T-helper 1 cell treated with Interleukin-12 subunit alpha and Interleukin-12 subunit beta and Interleukin-4 antibody, amounts not matched to agents 30 μg/mL and 1 μg/mL, for 36 hours (primary cell): ENCODE results near the gene GSTA2.
"Not testable (repeated sequence)": the region's sequence is repeated elsewhere in the genome, so short reads cannot be mapped to it uniquely, and the experiment has no call there.

Source experiments
- H3K27ac Mint-ChIP-seq: one replicate; pipeline ENCODE4 v1.8.0; 2021; ENCODE audit warnings: mild to moderate bottlenecking, mixed read lengths
- H3K27me3 Mint-ChIP-seq: one replicate; pipeline ENCODE4 v1.8.0; 2021; ENCODE audit warnings: low read depth, mixed read lengths
- H3K36me3 Mint-ChIP-seq: one replicate; pipeline ENCODE4 v1.8.0; 2021; ENCODE audit warnings: low read depth, mixed read lengths
- H3K4me1 Mint-ChIP-seq: one replicate; pipeline ENCODE4 v1.8.0; 2021; ENCODE audit warnings: low read depth, mixed read lengths
- H3K4me3 Mint-ChIP-seq: one replicate; pipeline ENCODE4 v1.8.0; 2021; ENCODE audit warnings: mild to moderate bottlenecking, moderate library complexity, mixed read lengths
- H3K9me3 Mint-ChIP-seq: one replicate; pipeline ENCODE4 v1.8.0; 2021; ENCODE audit warnings: mixed read lengths

GSTA2 gene

DNA sequence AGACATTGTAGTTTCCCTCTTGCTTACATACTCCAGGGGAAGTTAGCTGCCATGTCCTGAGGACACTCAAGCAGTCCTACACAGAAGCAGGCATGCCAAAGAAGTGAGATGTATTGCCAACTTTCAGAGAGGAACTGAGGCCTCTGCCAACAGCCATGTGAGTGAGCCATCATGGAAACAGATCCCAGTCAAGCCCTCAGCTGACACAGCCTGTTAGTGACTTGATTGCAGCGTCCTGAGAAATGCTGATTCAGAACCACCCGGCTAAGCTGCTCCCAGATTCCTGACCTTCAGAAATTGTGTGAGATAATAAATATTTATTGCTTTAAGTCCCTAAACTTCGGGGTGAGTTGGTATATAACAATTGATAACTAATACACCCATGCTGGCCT lies 38.1 kb downstream of the GSTA2 start:
- no peaks in the 10 kb centered on the region for H3K9me3 Mint-ChIP-seq
- no peaks in the 10 kb centered on the region for H3K4me1 Mint-ChIP-seq
- no peak overlapping the region for H3K27ac Mint-ChIP-seq
- H3K36me3 Mint-ChIP-seq, result no peaks in the 10 kb centered on the region
- peaks cover 4% of the 10 kb centered on the region for H3K27me3 Mint-ChIP-seq
- no peak overlapping the region for H3K4me3 Mint-ChIP-seq

DNA sequence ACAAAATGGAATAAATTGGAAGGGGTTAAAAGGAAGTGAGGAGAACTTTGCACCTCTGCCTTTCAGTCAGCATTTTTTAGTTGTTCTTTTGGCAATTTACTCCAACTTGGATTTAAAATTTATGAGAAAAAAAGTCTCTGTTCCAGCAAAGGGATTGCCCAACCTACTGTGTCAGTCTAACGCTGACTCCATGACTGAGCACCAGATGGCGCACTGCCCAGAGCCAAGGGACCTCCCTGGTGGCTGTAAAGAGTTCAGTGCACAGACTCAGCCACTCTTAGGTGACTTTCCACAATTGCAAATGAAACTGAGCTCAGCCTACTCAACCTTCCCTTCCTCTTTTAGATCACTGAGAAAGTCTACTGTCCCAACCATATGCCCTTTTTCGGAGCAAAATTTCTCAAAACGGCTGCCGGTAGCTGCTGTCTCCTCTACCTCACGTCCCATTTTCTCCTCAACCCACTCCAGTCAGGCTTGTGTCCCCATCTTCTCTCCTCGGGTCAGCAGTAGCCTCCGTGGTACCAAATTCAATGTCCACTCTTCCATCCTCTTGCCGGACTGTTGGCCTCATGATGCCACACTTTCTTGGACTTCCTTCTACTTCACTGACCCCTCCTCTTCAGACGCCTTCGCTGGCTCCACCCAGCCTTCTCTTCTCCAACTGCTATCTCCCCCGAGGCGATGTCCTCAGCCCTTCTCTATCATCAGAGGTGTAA lies 38.7 kb downstream of the GSTA2 start:
- Mint-ChIP-seq H3K4me1 (no peaks in the 10 kb centered on the region), H3K27ac (no peak overlapping the region), H3K4me3 (no peak overlapping the region), H3K36me3 (no peaks in the 10 kb centered on the region), H3K9me3 (no peaks in the 10 kb centered on the region), H3K27me3 (peaks cover 4% of the 10 kb centered on the region)

DNA sequence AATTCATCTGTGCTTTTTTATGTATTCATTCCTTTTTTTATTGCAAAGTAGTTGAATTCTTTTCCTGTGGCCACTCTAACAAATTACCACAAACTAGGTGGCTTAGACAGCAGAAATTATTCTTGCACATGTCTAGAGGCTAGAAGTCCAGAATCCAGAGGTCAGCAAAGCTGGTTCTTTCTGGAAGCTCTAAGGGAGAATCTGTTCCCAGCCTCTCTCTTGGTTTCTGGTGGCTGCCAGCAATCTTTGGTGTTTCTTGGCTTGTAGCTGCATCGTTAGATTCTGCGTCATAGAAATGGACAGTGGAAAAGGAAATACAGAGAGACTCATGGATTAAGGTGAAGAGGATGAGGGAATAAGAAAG lies 39.3 kb downstream of the GSTA2 start:
- H3K4me3 Mint-ChIP-seq, result no peak overlapping the region
- no peak overlapping the region for H3K27ac Mint-ChIP-seq
- no peaks in the 10 kb centered on the region for H3K9me3 Mint-ChIP-seq
- H3K27me3 Mint-ChIP-seq, result peaks cover 4% of the 10 kb centered on the region
- no peaks in the 10 kb centered on the region for H3K4me1 Mint-ChIP-seq
- no peaks in the 10 kb centered on the region for H3K36me3 Mint-ChIP-seq

DNA sequence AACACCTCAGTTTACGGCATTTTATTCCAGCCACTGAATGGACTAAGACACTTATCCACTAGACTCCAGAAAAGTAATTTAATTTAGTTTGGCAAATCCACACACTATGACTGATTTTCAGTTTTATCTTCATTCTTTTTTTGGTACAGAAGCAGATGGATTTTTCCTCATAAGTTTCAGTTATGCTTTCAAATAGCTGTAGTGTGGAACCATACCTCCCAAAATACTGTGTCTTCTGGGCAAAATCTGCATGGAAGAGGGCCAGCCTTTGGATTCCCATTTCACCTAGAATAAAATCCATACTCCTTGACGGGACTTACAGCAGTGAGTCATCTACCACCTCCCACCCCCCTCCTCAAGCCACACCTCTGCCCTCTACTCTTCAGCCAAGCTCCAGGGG lies 43.0 kb downstream of the GSTA2 start:
- no peaks in the 10 kb centered on the region for H3K36me3 Mint-ChIP-seq

DNA sequence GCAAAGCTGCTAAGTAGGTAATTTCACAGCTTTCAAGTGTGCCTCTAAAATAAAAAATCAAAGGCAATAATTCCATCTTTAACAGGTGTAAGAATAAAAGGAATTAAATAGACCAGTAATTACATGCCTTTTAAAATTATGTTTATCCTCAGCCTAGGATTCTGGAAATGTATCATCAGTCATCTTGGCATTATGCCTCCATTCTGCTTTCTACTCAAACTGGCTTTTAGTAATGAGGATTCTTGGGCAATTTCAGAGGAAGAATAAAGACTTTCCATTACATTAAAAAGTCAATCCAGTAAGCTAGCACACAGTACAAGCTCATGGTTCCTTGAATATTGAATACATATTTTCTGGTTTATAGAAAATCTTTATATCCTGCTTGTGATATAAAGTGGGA lies 44.7 kb downstream of the GSTA2 start:
- no peak overlapping the region for H3K4me3 Mint-ChIP-seq
- no peak overlapping the region for H3K27ac Mint-ChIP-seq
- H3K36me3 Mint-ChIP-seq, result no peaks in the 10 kb centered on the region
- H3K4me1 Mint-ChIP-seq, result no peaks in the 10 kb centered on the region
- peaks cover 7% of the 10 kb centered on the region for H3K27me3 Mint-ChIP-seq
- no peaks in the 10 kb centered on the region for H3K9me3 Mint-ChIP-seq

More for the DNA sequence above, 43.0 kb downstream of the GSTA2 start:
- no peak overlapping the region for H3K4me3 Mint-ChIP-seq
- H3K9me3 Mint-ChIP-seq, result no peaks in the 10 kb centered on the region
- H3K27me3 Mint-ChIP-seq, result peaks cover 7% of the 10 kb centered on the region
- no peak overlapping the region for H3K27ac Mint-ChIP-seq
- H3K4me1 Mint-ChIP-seq, result no peaks in the 10 kb centered on the region

DNA sequence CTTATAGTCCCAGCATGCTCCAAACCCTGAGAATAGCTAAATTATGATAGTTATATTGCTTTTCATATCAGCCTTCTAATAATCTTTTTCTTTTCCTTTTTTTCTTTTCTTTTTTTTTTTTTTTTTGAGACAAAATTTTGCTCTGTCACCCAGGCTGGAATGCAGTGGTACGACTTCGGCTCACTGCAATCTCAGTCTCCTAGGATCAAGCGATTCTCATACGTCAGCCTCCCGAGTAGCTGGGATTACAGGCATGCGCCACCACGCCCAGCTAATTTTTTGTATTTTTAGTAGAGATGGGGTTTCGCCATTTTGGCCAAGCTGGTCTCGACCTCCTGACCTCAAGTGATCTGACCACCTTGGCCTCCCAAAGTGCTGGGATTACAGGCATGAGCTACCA lies 48.5 kb downstream of the GSTA2 start:
- H3K4me1 Mint-ChIP-seq, H3K36me3 Mint-ChIP-seq, H3K4me3 Mint-ChIP-seq, H3K27ac Mint-ChIP-seq, H3K27me3 Mint-ChIP-seq, H3K9me3 Mint-ChIP-seq: not testable (repeated sequence)

DNA sequence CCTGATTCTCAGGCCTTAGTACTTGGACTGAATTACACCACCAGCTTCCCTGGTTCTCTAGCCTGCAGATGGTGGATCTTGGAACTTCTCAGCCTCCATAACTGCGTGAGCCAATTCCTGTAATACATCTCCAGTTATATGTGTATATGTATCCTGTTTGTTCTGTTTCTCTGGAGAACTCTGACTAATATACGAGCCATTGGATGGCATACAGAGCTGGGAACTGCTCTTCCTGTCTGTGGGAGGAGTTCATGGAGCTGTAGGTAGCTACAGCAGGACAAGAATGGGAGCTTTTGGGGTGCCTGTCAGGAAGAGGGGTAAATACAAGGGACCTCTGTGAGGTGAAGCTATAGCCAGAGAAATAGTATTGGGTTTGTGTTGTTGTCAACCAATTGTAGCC lies 51.1 kb downstream of the GSTA2 start:
- no peak overlapping the region for H3K27ac Mint-ChIP-seq
- H3K4me1 Mint-ChIP-seq, result no peaks in the 10 kb centered on the region
- peaks cover 3% of the 10 kb centered on the region for H3K27me3 Mint-ChIP-seq
- peaks cover 3% of the 10 kb centered on the region for H3K9me3 Mint-ChIP-seq
- no peaks in the 10 kb centered on the region for H3K36me3 Mint-ChIP-seq
- no peak overlapping the region for H3K4me3 Mint-ChIP-seq

DNA sequence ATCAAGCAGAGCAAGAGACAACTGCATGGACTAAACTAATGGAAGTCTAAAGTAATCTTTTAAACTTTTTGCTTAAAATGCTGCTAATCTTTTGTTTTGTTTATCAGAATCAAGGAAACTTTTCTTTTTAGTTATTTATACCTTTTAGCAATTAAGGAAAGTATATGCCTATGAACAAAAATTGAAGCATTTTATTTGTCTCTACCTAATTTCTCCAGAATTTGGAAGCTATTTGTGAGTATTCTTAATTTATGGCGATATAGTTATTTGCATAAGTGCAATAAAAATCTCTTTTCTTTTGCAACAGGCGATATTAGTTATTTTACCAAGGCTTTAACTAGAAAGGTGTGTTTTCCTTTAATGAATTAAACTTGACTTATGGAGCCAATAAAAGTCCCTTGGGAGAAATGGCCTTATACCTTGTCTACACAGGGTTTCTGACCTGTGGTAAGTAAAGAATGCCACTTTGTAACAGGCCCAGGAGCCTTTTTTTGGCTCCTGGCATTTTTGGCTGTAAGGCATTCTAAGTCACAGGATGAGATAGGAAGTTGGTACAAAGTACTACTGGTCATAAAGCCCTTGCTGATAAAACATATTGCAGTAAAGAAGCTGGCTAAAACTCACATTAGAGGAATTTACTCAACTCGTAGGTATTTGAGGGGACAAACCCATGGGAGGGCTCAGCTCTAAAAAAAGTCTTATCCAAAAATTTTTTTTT lies 55.2 kb downstream of the GSTA2 start:
- peaks cover 3% of the 10 kb centered on the region for H3K9me3 Mint-ChIP-seq
- no peak overlapping the region for H3K4me3 Mint-ChIP-seq
- H3K27ac Mint-ChIP-seq, result no peak overlapping the region
- peaks cover 6% of the 10 kb centered on the region for H3K27me3 Mint-ChIP-seq
- no peaks in the 10 kb centered on the region for H3K36me3 Mint-ChIP-seq
- no peaks in the 10 kb centered on the region for H3K4me1 Mint-ChIP-seq

DNA sequence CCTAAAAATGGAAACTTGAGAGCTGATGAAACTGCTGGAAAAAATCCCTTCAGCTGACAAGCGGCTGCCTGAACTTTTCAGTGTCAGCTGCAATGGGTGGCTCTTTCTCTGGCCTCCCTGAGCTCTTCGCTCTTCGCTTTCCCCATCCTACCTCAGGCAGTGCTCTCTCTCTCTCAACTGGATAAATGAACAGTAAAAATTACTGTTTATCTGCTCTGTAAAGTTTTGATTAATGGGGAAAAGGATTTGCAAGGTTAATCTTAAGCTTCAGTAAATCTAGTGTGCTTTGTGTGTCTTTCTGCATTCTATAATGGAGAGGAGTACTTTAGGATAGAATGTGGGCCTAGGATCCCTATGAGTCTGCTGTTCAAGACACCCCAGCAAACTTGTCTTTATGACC lies 57.3 kb downstream of the GSTA2 start:
- Mint-ChIP-seq H3K9me3 (peaks cover 3% of the 10 kb centered on the region), H3K36me3 (no peaks in the 10 kb centered on the region), H3K27ac (no peak overlapping the region), H3K4me1 (no peaks in the 10 kb centered on the region), H3K4me3 (no peak overlapping the region), H3K27me3 (peaks cover 9% of the 10 kb centered on the region)

DNA sequence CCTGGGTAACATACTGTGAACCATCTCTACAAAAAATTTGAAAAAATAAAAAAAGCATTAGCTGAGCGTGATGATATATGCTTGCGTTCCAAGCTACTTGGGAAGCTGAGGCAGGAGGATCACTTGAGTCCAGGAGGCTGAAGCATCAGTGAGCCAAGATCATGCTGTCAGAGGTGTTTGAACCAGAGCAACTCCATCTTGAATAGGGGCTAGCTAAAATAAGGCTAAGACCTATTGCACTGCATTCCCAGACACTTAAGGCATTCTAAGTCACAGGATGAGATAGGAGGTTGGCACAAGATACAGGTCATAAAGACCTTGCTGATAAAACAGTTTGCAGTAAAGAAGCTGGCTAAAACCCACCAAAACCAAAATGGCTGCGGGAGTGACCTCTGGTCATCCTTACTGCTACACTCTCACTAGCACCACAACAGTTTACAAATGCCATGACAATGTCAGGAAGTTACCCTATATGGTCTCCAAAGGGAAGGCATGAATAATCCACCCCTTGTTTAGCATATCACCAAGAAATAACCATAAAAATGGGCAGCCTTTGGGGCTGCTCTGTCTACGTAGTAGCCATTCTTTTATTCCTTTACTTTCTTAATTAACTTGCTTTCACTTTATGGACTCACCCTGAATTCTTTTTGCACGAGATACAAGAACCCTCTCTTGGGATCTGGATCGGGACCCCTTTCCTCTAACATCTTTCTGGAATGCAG lies 58.3 kb downstream of the GSTA2 start:
- not testable (repeated sequence) for H3K9me3 Mint-ChIP-seq, H3K4me1 Mint-ChIP-seq, H3K4me3 Mint-ChIP-seq, H3K36me3 Mint-ChIP-seq, H3K27ac Mint-ChIP-seq
- peaks cover 12% of the 10 kb centered on the region for H3K27me3 Mint-ChIP-seq

DNA sequence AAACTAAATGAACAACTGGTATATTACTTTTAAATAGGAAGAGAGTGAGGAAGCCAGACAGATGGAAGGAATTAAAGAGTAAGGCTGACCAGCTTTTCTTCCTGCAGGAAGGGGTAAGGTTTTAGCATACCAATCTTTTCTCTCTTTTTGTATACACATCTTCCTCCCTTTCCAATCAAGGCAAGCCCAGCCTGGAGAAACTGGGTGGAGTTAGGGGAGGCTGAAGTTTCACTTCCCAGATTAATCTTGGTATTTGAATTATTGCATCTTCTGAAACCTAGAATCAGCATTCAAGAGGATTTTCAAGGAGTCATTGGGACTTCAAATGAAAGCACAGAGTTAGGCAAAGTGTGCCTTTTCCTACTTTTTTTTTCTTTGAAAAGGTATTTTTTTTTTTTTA lies 59.2 kb downstream of the GSTA2 start:
- no peaks in the 10 kb centered on the region for H3K4me1 Mint-ChIP-seq
- no peak overlapping the region for H3K4me3 Mint-ChIP-seq

More for the DNA sequence above, 59.2 kb downstream of the GSTA2 start:
- Mint-ChIP-seq H3K27me3 (peaks cover 12% of the 10 kb centered on the region), H3K27ac (no peak overlapping the region), H3K9me3 (peaks cover 3% of the 10 kb centered on the region), H3K36me3 (no peaks in the 10 kb centered on the region)
